GM23338 (cell line): Measurements from ENCODE around the gene FER.

Experiments used
- CREB1 ChIP-seq: fragments of 250-450 bp; sonication (Bioruptor Pico); IDR thresholded peaks from 2 replicates; pipeline ENCODE4 v1.5.0; 2020; ENCODE audit warnings: low read depth, mild to moderate bottlenecking, moderate library complexity
- CTCF ChIP-seq, 2 experiments: fragments of 200-600 bp in 1 of 2; sonication (generic) in 1 of 2; conservative IDR thresholded peaks; 2 replicates each; pipeline versions ENCODE4 v1.5.1 to v1.6.1; 2016 to 2017; ENCODE audit warnings: antibody characterized with exemption in 2 of 2, low read depth in 2 of 2, mild to moderate bottlenecking in 2 of 2, moderate library complexity in 1 of 2
- EZH2 ChIP-seq: fragments of 200-600 bp; sonication (generic); IDR thresholded peaks from one replicate; pipeline ENCODE4 v1.8.0; 2017; ENCODE audit warnings: antibody characterized with exemption, mild to moderate bottlenecking, low read depth; ENCODE audit not compliant: unreplicated experiment
- EZH2phosphoT487 ChIP-seq: fragments of 200-600 bp; sonication (generic); IDR thresholded peaks from one replicate; pipeline ENCODE4 v1.8.1; 2018; ENCODE audit warnings: antibody characterized with exemption; ENCODE audit not compliant: unreplicated experiment
- JUNB ChIP-seq: IDR thresholded peaks from one replicate; pipeline ENCODE4 v1.6.1; 2016; ENCODE audit warnings: antibody characterized with exemption; ENCODE audit not compliant: unreplicated experiment
- NANOG ChIP-seq: IDR thresholded peaks from 2 replicates; pipeline ENCODE4 v1.6.1; 2016; ENCODE audit warnings: antibody characterized with exemption, borderline replicate concordance
- POLR2AphosphoS5 ChIP-seq: IDR thresholded peaks from 2 replicates; pipeline ENCODE4 v1.6.1; 2016; ENCODE audit warnings: antibody characterized with exemption, low read depth
- REST ChIP-seq: IDR thresholded peaks from one replicate; pipeline ENCODE4 v1.6.1; 2018; ENCODE audit warnings: antibody characterized with exemption; ENCODE audit not compliant: unreplicated experiment
- ZNF331 ChIP-seq: fragments of 250-450 bp; sonication (Bioruptor Pico); IDR thresholded peaks from 2 replicates; pipeline ENCODE4 v1.5.0; 2020; ENCODE audit warnings: low read depth, mild to moderate bottlenecking, moderate library complexity
- ZNF462 ChIP-seq: fragments of 250-450 bp; sonication (Bioruptor Pico); IDR thresholded peaks from 2 replicates; pipeline ENCODE4 v1.5.0; 2020; ENCODE audit warnings: mild to moderate bottlenecking, moderate library complexity

GRCh38 chr5:109113608-109114007 lies 365.9 kb downstream of the FER start:
- no peak for TF ChIP-seq CTCF (conservative IDR thresholded peaks at IDR 0.05; ENCODE audit: low read depth in 2 of 2)
- no peak for TF ChIP-seq POLR2AphosphoS5
- TF ChIP-seq EZH2phosphoT487: no peak
- no peak for TF ChIP-seq REST
- TF ChIP-seq ZNF462: no peak
- TF ChIP-seq EZH2: no peak
- TF ChIP-seq JUNB: no peak
- no peak for TF ChIP-seq ZNF331
- no peak for TF ChIP-seq CREB1 (CRISPR knock-in tag)
- TF ChIP-seq NANOG: no peak
